ENCODE results near the gene SYNPO.
A peak's percentile ranks its signal among the peaks of the same experiment; 100 is the strongest.

Gene SYNPO

DNA sequence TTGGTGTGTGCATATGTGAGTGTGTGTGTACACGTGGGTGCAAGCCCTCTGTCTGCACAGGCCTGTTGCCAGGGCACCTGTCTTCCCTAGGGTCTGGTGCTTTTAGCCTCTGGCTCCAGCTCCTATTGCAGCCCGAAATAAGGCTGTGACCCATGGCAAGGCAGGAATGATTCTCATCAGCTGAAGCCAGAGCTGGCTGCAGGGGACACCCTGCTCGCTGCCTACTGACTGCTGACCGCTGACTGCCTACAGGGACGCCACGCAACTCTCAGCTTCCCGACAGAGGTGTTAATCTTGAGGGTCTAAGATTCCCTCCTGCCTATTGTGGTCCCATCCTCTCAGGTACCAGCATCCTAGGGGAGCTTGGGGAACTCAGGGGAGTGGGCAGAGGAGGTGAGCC, 20.6 kb downstream of the SYNPO start, which contains the start of gene MYOZ3:
Gene MYOZ3 (plus strand): TSS at position 166 of the 400 bp plus-strand sequence. CDS start 1,691 bp downstream, outside the sequence.
- no peak for DNase-seq

DNA sequence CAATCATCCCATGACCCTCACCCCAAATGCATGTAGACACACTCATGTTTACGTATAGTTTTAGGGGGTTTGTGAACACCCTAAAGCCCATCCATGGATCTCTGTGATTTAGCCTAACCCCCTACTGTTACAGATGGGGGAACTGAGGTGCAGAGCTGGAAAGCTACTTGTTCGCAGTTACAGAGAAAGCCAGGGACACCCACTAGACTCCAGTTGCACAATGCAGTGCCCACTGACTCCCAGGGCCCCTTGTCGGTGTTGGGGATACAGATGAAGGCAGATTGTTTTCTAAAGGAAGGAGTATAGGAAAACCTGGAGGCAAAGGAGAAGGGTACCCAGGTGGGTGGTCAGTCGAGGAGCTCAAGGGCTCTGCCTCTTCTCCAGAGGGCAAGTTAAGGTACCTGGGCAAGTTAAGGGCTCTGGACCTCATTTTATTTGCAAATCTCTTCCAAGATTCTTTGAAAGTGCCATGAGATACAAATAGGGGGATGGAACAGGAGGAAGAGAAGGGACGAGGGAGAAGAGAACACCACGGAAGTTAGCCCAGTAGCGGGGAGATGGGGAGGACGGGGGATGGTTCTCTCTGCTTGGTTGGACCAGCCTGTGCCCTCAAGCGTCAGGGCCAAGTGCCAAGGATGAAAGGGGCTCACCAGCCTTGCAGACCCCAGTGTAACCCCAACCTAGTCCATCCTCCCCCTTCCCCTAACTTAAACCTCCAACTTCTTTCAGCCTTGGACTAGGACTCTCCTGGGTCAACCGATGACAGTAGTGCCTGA, 21.5 kb downstream of the SYNPO start:
- DNase-seq, result no peak

DNA sequence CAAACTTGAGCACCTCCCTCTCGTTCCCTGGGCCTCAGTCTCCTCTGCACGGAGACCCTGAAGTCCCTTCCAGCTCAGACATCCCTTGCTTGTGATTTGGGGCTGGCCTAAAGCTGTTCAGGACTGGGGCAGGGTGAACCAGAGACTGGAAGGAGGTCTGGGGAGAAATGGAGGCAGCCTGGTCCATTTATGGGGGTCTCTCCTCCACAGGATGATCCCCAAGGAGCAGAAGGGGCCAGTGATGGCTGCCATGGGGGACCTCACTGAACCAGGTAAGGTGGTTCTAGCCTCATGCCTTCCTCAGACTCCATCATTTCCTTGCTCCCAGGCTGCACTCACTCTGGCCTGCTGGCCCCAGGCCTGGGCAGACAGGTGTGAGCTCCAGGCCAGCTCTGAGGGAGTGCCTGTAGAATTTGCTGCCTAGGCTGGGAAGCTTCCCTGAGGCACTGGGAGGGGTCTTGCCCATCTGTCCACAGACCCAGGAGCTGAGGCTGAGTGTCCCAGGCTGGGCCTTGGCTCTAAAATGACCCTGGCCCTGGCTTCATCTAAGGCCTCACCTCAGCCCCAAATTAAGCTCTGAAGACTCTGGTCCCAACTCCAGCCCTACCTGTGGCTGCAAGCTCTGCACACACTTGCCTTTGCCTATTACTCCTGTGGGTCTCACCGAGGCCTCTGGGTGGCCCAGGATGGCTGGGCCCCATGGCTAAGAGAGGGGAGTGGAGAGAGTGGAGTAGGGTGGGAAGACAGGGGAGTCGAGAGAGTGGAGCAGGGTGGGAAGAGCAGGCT, 22.5 kb downstream of the SYNPO start:
- no peak for DNase-seq

DNA sequence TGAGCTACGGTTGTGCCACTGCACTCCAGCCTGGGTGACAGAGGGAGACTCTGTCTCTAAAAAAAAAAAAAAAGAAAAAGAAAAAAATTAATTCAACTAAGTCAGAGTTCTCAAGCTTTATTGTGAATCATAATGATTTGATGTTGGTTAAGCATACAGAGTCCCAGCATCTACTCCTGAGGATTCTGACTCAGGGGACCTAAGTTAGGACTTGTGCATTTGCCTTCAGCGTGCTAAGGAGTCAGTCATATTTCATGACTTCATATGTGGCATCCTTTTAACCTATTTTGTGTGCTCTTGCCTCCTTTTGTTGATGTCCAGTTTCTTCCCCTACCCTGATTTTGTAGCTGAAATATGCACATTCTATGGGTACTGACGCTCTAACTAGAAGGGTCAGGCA, 23.5 kb downstream of the SYNPO start:
- DNase-seq, result no peak

DNA sequence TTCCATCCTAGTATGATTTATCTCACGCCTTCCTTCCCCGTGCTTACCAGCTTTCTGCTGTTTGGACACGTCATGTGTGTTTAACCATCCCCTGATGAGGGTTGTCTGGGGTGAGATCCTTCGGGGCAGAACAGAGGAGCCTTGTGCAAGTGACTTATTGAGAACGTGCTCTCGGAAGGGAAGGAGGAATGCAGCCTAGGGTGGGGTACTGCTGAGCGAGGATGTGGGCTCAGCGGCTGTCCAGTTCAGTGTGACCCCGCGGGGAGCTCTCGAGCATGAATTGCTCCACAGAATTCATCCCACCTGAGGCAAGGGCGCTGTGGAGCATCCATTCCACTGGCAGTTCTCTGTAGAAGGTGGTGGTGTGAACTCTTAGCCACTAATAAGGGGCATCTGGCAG, 24.6 kb downstream of the SYNPO start:
- DNase-seq, result no peak

DNA sequence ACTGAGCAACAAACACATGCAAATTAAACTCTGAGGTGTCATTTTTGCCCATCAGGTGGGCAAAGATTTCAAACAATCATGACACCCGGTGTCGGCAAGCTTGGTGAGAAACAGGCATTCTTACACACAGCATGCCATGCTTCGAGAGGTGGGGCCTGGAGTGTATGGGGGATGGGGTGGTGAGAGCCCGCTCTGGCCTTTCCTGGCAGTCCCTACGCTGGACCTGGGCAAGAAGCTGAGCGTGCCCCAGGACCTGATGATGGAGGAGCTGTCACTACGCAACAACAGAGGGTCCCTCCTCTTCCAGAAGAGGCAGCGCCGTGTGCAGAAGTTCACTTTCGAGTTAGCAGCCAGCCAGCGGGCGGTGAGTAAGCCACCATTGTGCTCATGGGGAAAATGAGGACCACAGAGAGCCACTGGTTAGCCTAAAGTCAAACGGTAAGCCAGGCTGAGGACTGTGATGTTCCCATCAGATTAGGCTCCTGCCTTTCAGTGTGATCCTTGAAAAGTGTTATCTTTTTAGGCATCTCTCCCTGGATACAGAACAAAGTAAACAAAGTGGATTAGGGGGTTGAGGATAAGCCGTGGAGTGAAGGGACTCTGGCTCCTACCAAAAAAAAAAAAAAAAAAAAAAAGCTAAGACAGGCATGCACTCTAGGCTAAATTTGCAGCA, 30.0 kb downstream of the SYNPO start:
- DNase-seq, result no peak

DNA sequence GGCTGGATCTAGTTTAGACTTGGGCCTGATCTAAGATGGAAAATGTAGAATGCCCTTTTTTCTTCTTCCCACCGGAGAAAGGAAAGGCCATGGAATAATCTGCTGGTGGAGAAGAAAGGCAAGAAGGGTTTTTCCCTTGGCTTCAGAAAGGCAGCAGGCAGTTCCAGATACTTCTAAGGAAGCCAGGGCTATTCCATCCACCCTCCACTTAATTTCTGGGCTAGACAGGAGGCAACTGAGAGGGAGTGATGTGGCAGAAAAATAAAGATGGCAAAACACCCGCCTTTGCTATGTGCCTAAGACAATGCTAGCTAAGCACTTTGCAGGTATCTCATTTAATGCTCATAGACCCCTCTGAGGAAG, 30.5 kb downstream of the SYNPO start:
- no peak for DNase-seq

DNA sequence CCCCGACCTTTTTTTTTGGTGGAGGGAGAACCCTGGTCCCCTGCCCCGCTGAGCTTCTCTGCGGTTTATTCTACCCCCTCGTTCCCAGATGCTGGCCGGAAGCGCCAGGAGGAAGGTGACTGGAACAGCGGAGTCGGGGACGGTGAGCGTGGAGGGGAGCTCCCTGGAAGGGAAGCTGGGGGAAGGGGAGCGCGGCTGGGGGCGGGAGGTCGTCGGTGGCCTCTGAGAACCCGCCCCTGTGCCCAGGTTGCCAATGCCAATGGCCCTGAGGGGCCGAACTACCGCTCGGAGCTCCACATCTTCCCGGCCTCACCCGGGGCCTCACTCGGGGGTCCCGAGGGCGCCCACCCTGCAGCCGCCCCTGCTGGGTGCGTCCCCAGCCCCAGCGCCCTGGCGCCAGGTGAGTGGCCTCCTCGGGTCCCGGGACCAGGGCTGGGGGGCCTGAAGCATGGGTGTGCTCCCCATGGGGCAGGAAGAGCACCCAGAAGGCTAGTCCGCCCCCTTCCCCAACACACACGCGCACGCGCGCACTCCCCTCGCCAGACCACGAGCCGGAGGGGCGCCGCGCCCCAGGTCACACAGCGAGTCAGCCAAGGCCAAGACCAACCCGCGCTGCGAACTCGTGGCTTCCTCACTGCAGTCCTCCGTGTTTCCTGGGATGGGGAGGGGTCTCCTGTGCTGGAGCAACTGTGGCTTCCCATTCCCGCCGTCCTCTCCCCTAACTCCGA, 31.2 kb downstream of the SYNPO start:
- peak in 1 of 2 donors; percentile 27 for DNase-seq

DNA sequence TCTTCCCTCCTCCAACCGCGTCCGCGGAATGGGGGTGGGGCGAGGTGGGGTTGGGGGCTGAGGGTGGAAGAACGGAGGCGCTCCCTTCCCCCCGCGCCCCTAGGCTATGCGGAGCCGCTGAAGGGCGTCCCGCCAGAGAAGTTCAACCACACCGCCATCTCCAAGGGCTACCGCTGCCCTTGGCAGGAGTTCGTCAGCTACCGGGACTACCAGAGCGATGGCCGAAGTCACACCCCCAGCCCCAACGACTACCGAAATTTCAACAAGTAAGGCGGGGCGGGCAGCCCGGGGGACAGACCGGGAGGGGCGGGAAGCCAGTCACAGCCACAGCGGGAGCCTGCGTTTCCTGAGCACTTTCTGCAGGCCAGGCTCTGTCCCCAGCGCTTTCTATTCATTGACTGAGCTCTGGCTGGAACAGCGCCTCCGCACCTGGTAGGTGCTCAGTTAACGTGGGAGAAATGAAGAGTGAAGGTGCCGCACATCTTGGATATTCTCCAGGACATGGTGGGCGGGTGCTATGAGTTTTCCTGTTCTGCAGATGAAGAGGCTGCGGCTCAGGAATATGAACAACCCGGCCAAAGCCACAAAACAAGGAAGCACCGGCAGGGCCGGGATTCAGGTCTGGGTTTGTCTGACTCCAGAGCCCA, 31.9 kb downstream of the SYNPO start:
- peak; percentile 26 to 42 for DNase-seq

DNA sequence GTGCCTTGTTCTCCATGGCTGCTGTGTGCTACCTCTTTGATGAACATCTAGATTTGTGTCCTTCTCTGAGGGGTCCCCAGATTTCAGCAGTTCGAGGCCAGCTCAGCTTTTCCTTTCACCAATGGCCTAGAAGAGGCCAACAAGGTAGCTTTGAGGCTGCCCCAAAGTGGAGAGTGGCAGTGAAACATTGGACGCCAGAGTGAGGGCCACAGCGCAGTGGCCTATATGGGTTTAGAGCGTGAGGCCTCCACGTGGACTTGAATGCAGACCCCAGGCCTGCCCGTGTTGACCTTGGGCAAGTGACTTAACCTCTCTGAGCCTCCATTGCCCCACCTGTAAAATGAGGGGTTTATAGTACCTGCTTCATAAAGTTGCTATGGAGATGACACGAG, 32.4 kb downstream of the SYNPO start:
- DNase-seq, result no peak

DNA sequence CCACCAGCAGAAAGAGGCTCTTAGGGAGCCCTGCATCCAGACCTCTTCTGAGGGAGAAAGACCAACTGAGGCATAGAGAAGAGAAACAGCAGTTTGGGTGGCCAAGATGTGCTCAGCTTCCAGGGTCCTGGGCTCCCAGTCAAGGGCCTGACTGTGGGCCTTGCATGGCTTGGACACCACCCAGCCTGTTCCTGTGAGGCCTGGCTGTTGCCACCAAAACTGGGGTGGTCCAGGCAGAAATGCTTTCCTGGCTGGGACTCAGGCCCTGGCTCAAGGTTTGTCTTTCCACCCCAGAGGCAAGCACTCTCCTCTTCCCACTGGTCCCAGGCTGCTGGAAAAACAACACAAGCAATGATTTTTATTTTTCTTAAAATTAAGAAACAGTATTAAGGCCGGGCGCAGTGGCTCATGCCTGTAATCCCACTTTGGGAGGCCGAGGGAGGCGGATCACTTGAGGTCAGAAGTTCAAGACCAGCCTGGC, 33.9 kb downstream of the SYNPO start:
- DNase-seq, result no peak

DNA sequence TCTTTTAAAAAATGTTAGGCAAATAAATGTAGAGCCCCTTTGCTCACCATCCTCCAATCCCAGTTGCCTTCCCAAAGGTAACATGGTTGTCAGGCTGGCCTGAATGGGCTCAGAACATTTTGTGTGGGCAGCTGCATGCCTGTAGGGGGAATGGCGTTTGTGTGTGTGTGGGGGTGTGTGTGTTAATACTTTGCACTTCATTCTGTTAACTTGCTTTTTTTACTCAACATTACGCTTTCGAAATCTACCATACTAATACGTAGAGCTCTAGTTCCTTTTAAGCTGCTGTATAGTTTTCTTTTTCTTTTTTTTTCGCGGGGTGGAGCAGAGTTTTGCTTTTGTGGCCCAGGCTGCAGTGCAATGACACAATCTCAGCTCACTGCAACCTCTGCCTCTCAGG, 34.6 kb downstream of the SYNPO start:
- no peak for DNase-seq

DNA sequence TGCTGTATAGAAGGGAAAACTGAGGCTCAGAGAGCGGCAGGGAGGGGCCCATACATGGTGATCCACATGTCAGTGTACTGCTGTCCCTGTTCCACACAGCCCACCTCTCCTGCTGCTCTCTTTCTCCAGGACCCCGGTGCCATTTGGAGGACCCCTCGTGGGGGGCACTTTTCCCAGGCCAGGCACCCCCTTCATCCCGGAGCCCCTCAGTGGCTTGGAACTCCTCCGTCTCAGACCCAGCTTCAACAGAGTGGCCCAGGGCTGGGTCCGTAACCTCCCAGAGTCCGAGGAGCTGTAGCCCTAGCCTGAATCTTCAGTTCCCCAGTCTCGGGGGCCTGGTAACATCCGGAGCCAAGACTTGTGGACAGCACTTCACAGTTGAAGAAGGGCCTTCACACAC, 36.1 kb downstream of the SYNPO start:
- no peak for DNase-seq

DNA sequence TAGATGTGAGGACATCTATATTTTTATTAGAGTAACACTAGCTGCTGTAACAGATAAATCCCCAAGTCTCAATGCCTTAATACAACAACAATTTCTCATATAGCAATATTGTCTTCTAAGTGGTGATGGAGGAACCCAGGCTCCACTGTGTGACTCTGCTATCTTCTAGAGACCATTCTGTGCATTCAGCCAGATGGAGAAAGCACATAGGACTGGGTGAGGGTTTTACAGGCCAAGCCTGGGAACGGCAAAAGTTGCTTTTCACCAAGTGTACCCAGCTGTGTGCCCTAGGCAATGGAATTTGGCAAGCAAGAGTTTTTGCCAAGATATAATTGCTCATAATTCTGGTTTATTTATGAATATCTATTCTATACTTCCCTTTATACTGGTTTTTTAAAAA, 48.7 kb downstream of the SYNPO start:
- no peak for DNase-seq

DNA sequence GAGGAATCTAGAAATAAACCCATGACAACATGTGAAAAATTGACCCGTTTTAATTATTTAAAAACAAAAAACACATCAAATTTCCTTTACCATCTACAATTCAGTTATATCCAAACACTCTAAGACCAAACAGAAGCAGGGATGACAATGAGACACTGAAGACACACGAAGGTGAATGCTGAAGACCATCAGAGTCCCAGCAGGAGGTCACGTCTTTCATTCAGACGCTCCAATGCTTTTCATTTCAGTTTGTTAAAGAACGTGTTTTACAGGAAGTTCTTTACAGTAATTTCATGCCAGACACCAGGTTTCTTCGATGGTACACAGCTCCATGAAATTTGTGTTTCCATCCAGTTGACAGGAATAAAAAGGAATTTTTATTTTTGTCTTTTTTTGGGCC, 50.3 kb downstream of the SYNPO start:
- DNase-seq, result no peak

DNA sequence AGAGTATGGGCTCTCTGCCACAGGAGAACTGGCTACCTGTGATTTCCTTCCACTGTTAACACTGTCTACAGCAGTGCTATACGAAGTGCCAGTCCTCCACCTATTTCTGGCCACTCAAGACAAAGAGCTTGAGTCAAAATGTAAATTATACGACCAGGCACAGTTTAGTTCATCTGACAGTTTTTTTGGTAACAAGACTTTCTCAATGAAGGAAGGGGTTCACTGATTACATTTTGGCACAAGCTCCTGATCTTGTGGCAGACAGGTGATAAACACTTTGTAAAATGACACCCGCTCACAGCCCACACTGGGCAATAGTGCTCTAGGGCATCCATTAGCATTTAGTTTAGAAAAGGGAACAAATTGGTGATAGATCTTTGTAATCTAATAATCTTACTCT, 51.8 kb downstream of the SYNPO start:
- no peak for DNase-seq

DNA sequence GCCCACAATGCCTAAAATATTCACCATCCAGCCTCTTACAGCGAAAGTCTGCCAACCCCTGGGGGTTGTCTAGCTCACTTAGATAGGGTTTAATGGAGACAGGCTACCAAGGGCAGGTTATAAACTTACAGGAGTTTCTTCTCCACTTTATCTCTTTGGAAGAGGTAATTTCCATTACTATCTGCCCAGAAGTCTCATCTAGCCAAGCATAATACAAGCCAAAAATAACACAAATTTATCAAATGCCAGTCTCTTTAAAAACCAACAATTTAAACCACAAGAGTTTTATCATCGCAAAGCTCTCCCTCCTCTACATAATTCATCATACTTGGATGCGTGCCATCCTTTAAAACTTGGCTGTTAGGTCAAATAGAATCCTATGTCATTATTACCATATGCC, 54.2 kb downstream of the SYNPO start:
- DNase-seq, result no peak

DNA sequence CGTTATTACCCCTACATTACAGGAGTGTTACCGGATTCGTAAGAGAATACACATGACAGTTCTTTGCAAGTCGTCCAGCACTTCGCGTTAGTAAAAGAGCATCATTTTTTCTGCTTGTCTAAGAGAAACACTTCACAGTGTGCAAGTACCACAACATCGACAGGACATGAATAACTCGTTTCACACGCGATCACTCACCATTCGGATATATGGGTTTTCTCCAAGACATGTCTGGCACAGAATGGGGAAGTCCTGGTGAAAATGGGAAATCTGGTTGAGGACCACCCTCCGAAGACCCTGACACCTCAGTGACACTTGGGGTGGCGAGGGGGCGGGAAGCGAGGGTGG, 59.8 kb downstream of the SYNPO start:
- no peak for DNase-seq

DNA sequence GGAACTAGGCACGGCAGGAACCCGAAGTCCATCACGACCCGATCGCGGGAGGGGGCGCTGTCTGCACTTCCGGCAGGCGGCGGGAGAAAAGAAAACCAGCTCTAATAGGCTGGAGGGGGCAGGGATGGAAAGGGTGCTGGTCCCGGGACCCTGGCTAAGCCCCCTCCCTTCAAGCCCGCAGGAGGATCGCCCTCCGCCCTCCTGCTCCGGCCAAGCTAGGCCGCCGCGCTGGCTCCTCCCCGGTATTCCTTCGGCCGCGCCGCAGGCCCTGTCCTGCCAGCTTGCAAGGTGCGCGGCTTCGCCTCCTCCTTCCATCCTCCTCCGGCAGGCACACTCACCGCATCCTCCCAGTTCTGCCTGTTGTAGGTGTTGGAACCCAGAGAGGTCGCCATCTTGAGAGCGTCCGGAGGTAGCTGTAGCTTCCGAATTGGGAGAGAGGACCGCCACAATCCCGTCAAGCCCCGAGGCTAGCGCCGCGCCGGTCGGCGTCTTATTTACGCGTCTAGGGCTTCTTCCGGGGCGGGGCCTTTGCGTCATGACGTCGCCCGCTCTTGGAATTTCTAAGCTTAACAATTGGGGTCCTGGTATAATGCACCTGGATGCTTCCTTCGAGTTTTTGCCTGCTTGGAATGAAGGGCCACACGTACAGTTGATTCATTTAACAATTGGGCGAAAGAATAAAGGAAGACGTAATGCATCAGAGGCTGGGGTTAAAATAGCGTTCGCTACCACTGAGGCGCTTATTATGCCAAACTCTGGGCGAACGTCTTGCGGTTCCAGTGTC, 60.3 kb downstream of the SYNPO start, which contains the start of gene RBM22:
Gene RBM22 (minus strand): TSS at position 469 of the 784 bp plus-strand sequence. CDS start 77 bp downstream, at position 392.
- peak; percentile 93 for DNase-seq

DNA sequence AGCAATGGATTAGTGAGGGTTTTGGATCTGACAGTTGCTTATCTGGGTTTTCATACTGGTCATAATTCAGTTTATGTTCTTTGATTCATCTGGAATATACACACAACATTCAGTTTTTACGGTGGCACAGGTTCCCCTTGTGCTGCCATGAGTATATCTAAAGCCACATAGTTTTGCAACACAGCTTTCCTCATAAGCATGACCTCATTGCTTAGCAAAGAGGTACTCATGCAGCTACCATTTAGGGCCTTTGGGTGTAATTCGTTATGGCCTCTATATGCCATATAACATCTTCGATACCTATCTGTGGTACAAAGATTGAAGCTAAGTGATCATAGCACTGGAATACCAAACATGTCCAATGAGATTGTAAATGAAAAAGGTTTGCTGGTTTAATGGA, 63.3 kb downstream of the SYNPO start:
- DNase-seq, result no peak

DNA sequence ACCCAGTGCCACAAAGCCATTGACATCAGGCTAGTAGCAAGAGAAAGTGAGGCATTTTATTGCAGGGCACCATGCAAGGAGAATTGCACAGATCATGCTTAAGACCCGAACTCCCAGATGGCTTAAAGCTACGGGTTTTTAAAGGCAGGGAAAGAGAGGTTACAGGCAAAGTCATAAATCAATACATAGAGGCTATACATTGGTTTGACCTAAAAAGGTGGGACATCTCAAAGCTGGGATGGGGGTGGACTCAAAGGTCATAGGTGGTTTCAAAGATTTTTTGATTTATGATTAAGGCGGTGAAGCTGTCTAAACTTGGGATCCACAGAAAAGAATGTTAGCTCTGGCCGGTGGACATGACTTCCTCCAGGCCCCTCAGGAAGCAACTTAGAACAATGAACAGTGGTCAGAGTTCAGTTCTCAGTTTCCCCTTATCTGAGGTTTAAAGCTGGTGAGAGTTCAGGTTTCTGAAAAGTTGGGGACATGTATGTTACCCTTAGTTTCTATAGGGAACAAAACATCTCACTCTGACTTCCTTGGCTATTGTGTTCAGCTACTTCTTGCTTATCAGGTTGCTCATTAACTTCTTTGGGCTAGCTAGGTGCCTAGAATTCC, 66.4 kb downstream of the SYNPO start:
- DNase-seq, result no peak

Measured in stimulated activated CD4-positive, alpha-beta T cell treated with anti-CD3 and anti-CD28 coated beads, Interleukin-2, amount 100 ng/mL, for 24 hours (primary cell).